CD4-positive, alpha-beta T cell treated with Interleukin-4 for 4 hours (primary cell): ENCODE measurements around the gene MAP2K3.
A peak's percentile ranks its signal among the peaks of the same experiment; 100 is the strongest.

Experiments used
- DNase-seq: peaks from one replicate; pipeline ENCODE4 v3.0.0-alpha.2; 2020

The MAP2K3 gene

DNA sequence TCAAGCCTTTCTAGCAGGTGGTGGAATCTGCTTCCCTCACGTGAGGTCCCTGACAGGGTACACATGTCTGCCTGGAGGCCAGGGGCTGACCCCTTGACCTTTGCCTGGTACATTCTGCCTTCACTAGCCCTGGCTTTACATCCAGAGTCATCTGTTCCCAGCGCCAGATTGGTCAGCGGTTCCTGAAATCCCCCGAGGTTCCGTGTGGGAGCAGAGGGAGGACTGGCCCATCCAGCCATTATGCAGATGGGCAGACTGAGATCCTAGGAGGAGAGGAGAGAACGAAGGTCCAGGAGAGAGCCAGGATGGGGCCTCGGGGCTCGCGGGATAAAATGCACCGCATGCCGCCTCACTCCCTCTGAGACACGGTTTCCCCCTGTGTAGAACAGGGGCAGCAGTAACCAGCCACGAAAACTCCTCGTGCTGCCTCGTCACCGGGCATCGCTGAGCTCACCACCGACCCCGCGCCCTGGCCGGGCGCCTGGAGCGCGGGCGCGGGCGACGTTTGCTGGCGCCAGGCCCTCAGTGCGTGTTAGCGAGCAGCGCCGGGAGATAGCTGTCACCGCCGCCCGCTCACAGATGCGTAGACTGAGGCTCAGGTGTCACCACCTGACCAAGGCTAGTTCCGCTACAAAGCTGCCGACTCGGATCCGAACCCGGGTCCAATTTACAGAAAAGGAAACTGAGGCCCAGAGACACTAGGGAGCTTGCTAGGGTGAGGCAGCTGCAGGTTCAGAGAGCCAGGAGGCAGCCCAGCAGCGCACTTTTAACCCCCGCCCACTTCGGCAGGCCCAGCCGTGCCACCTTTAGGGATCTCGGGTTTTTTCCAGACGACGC, 811 bp upstream of the MAP2K3 start:
- no peak for DNase-seq

GRCh38 chr17:21285164-21286065, 904 bp downstream of the MAP2K3 start:
- no peak for DNase-seq

- no peak for DNase-seq
Measured at GRCh38 chr17:21286066-21286770, 1.7 kb downstream of the MAP2K3 start.

- DNase-seq = no peak
Measured at GRCh38 chr17:21286909-21287702, 2.6 kb downstream of the MAP2K3 start.

DNA sequence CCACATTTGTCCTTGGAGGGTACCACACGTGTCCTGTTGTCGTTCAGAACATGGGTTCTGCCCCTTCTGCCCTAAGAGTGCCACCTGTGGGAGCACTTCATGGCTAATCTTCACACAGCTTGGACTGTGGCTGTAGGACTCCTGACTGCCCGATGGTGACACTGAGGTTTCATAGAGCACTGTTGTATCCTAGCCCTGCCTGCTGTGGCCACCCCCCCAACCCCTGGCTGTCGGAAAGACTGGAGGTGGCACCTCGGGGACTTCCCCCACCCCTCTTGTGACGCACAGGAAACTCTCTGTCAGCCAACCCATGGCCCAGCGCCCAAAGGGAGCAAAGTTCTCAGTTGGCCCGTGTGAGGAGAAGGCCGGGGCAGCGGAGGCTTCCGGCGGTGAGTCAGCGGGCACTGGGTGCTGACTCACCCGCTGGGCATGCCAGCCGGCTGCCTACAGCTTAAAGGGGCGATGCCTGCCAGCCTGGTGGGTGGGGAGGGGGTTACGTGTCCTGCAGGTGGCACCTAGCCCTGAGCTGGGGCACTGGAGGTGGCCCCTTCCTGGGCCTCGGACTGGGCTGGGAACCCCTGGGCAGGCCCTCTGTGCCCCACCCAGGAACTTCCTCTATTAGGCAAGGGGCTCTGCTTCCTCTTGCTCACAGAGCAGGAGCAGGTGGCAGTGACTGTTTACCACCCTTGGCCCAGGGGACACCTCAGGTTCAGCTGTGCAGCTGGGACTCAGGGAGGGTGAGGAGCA, 3.4 kb downstream of the MAP2K3 start:
- peak; percentile 96 for DNase-seq

DNA sequence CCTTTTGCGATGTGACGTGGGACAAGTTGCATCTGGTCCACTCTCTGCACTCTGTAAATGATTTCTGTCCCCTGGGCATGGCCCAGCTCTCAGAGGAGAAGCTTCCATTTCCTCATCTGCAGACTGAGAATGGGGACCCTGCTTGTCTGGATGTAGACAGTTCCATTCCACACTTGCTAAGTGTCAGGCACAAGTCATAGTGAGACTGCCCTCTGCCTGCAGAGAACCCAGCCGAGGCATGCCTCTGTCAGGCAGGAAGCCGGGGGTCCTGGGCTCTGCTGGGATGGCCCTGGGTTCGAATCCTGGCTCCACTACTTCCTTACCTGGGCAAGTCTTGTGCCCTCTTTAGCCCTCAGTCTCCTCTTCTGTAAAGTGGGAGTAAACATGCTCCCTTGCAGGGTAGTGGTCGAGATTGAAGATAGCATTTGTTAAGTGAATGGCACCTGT, 4.1 kb downstream of the MAP2K3 start:
- peak; percentile 32 for DNase-seq

GRCh38 chr17:21289175-21289901, 4.8 kb downstream of the MAP2K3 start:
- DNase-seq = no peak

DNA sequence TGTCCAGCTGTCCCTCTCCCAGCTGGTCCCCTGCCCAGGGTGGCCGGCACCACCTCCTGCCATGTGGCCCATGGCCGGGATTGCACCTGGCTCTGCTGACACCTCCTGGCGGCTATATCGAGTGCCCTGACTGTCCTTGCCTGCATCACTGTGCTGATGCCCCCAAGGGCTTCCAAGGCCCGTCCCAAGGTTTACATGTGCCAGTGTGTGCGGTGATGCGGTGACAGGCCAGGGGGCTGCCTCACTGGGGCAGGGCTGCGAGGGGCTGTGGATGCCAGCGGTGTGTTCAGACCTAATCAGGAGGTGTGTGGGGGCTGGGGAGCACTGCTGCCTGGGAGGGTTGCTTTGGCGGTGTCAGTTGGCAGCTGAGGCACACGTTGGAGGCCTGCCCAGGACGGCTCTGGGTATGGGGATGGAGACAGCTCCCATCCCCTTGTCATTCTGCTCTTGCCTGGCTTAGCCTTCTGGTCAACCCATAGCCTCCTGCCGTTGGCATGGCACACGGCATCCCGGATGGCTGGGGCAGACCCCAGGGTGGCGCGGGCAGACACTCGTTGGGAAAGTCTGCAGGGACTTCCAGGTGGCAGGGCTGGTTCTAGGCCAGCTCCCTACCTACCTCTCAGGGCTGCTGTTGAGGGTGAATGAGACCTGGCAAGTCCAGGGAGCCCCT, 5.5 kb downstream of the MAP2K3 start:
- DNase-seq = no peak

DNA sequence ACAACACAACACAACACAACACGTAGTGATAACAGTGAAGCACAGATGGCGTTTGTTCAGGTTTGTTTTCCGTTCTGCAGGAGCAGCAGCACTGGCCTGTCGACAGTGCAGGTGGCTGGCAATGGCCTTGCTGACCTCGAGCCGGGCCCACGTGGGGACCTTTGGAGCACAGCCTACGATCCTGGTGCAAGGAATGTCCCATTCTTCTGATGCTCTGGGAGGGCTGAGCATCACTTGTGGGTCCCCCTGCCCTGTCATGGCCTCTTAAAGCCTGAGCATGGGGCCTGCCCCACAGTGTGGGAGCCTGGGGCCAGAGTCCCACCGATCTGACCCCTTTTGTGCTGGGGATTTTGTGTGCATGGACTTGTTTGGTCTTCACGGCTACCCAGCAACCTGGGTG, 6.8 kb downstream of the MAP2K3 start:
- no peak for DNase-seq

DNA sequence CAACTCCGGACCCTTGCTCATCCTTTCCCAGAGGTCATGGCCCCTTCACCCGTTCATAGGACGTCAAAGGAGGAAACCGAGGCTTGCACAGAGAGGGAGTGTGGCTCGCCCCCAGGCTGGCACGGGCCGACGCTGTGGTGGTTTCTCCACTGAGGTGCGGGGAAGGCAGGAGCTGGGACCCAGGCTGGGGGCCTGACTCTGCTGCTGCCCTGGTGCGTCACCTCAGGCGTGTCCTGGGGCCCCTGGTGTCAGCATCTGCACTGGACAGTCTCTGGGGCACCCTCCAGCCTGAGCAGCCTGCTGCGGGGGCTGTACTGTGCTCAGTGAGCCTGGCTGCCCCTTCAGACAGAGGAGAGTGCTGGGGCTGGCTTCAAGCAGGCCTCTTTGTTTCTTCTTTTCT, 7.4 kb downstream of the MAP2K3 start:
- DNase-seq = no peak

DNA sequence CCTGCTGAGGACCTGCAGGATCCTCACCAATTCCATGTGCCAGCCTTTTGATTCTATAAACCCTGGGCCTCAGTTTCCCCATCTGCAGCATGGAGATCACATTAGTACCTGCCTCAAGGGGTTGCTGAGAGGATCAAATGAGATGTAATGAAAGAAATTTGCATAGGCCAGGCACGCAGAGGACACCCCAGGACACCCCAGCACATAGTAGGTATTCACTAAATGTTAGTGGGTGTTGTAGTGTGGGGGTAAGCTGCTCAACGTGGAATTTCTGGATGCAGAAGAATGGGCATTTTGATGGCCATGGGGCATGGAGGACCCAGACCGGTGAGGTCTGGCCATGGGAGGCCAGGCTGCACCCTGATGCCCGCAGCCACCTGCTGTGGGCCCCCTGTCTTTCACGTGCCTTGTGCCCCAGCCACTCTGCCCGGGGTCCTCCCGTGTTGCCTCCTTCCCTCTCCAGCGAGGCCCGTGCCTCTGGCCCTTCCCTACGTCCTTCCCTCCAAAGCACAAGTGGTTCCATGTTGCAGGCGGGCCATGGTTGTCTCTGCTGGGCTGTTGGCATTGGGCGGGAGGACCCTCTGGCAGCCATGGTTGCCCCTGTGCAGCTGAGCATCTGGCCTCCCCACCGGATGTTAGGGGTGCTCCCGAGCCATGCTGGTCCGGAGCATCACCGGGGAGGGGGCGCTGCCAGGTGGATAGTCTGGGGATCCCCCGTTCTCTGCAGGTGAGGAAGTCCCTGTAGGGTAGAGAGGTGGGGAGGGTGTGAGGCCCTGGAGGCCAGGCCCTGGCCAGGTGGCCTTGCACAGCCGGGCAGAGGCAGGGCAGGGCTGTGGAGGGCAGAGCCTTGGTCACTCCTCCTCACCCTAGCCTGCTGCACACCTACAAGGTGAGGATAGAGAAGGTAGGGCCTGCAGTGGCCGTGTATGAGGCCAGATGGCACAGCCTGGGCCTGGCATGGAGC, 8.6 kb downstream of the MAP2K3 start:
- no peak for DNase-seq

GRCh38 chr17:21293831-21294210, 9.3 kb downstream of the MAP2K3 start:
- DNase-seq = no peak

DNA sequence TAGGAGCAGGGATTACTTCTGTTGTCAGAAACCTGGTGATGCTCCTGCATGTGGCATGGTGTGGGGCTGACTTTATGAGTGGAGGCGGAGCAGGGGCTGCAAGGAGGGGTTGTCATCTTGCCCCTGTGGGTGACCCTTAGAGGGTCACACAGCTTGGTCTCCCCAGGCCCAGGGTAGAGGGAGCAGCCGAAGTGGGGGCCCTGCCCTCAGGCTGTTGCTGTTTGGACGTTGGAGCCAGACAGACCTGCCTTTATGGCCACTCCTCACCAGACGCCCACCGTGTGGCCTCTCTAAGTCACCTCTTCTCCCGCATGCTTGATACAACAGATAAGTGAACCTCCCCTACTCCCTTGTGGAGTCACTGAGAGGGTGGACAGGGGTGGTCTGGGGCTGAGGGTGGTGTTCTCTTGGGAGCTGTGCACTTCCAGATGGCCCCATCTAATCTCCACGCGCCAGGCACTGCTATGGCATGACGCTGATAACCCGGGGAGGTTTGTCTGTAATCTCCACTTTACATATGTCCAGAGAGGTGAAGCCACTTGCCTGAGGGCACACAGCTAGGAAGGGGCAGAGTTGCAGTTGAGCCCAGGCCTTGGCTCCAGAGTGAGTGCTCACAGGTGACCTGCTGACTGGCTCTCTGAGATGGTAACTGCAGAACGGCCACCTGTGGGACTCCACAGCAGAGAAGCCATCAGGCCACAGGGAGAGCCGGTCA, 10.0 kb downstream of the MAP2K3 start:
- DNase-seq = no peak

DNA sequence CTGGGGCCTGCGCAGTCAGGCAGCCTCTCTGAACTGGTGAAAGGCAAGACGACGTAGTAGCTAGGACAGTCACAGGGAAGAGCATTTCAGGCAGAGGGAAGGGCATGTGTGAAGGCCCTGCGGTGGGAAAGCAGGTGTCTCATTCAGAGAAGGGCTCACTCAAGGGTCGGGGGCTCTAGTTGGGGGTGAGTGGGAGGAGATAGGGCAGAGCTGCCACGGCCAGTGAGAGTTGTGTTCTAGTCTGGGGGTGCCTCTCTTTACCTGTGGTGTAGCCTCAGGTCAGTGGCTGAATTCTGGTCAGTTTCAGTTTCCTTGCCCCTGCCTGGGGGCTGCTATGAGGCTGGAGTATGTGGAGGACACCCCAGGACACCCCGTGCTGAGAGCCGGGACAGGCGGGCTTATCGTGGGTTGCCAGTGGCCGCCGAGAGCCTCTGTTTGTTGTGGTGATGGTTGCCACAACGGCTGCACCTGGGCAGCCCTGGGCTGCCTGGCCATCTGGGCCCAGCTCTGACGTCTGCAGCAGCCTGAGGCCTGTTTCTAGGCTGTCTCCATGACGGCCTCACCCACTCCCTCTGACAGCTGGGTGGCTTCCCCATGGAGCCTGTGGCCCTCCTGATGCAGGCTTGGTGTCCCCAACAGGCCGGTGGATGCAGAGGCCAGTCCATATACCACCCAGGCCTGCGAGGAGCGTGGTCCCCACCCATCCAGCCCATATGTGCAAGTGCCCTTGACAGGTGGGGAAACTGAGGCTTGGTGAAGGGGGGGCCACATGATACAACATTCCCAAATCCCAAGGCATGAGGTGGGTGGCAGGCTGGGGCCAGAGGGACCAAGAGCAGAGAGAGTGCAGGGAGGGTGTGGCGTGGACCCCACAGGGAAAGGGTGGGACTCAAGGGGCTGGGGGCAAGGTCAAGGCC, 10.8 kb downstream of the MAP2K3 start:
- no peak for DNase-seq

- DNase-seq = no peak
Measured at GRCh38 chr17:21296097-21297025, 11.8 kb downstream of the MAP2K3 start.

- no peak for DNase-seq
Measured at GRCh38 chr17:21297026-21297520, 12.6 kb downstream of the MAP2K3 start.
